SK-N-SH (cell line): Measurements from ENCODE around the gene CPNE4.

Experiments used
- CTCF ChIP-seq: fragments of 200-600 bp; sonication (generic); IDR thresholded peaks from 2 replicates; pipeline ENCODE4 v1.6.1; 2017; ENCODE audit warnings: antibody characterized with exemption, mild to moderate bottlenecking, moderate library complexity
- EZH2phosphoT487 ChIP-seq: fragments of 200-600 bp; sonication (generic); IDR thresholded peaks from 2 replicates; pipeline ENCODE4 v1.6.1; 2017; ENCODE audit warnings: low read depth, mixed run types, mild to moderate bottlenecking, antibody characterized with exemption, moderate library complexity, borderline replicate concordance
- NFIC ChIP-seq: IDR thresholded peaks from 2 replicates; pipeline ENCODE4 v1.4.0; 2012; ENCODE audit warnings: borderline replicate concordance

GRCh38 chr3:131605916-131606315 is 428.9 kb downstream of the CPNE4 start:
- TF ChIP-seq CTCF, result no peak
- no peak for TF ChIP-seq NFIC
- TF ChIP-seq EZH2phosphoT487, result no peak
